Trophoblast cell (in vitro differentiated cells and primary cell): ENCODE data around the gene MYO5B.

Experiments used
- DNase-seq, 2 donors: peaks; one replicate each; pipeline ENCODE4 v3.0.0-alpha.2; 2016
- H2AFZ ChIP-seq: 2 replicates; pipeline ENCODE4 v1.6.1; 2013; ENCODE audit warnings: low read length, moderate library complexity, mild to moderate bottlenecking; ENCODE audit not compliant: insufficient read depth, poor library complexity
- H2AK5ac ChIP-seq: 2 replicates; pipeline ENCODE4 v1.6.1; 2013; ENCODE audit warnings: mild to moderate bottlenecking, low read length
- H2BK120ac ChIP-seq: 2 replicates; pipeline ENCODE4 v1.6.1; 2013; ENCODE audit warnings: low read length, mild to moderate bottlenecking, moderate library complexity; ENCODE audit not compliant: insufficient read depth, poor library complexity
- H2BK12ac ChIP-seq: 2 replicates; pipeline ENCODE4 v1.6.1; 2013; ENCODE audit warnings: mild to moderate bottlenecking, low read length, moderate library complexity
- H2BK5ac ChIP-seq: 2 replicates; pipeline ENCODE4 v1.6.1; 2013; ENCODE audit warnings: low read length, low read depth, moderate library complexity, mild to moderate bottlenecking; ENCODE audit not compliant: poor library complexity
- H3K14ac ChIP-seq: 2 replicates; pipeline ENCODE4 v1.6.1; 2013; ENCODE audit warnings: mild to moderate bottlenecking, low read length
- H3K18ac ChIP-seq: 2 replicates; pipeline ENCODE4 v1.6.1; 2013; ENCODE audit warnings: mild to moderate bottlenecking, low read length
- H3K23ac ChIP-seq: 2 replicates; pipeline ENCODE4 v1.6.1; 2013; ENCODE audit warnings: low read length
- H3K27ac ChIP-seq: 2 replicates; pipeline ENCODE4 v1.5.1; 2013; ENCODE audit warnings: low read depth, mild to moderate bottlenecking, inconsistent platforms, low read length, moderate library complexity
- H3K27me3 ChIP-seq: 2 replicates; pipeline ENCODE4 v1.6.1; 2013; ENCODE audit warnings: inconsistent platforms, mild to moderate bottlenecking, low read length, moderate library complexity; ENCODE audit not compliant: insufficient read depth
- H3K36me3 ChIP-seq, 2 experiments: 1 replicate in 1 of 2; 2 replicates in 1 of 2; pipeline ENCODE4 v1.6.1; 2013; ENCODE audit warnings: low read length in 2 of 2, mild to moderate bottlenecking in 2 of 2, moderate library complexity in 1 of 2; ENCODE audit not compliant: insufficient read depth in 2 of 2, control insufficient read depth in 1 of 2
- H3K4ac ChIP-seq: 2 replicates; pipeline ENCODE4 v1.6.1; 2013; ENCODE audit warnings: low read depth, mild to moderate bottlenecking, low read length, moderate library complexity
- H3K4me1 ChIP-seq, 2 experiments: 1 replicate in 1 of 2; 2 replicates in 1 of 2; pipeline ENCODE4 v1.6.1; 2013; ENCODE audit warnings: low read length in 2 of 2, mild to moderate bottlenecking in 2 of 2, moderate library complexity in 1 of 2; ENCODE audit not compliant: insufficient read depth in 2 of 2, control insufficient read depth in 1 of 2
- H3K4me2 ChIP-seq: 2 replicates; pipeline ENCODE4 v1.6.1; 2013; ENCODE audit warnings: inconsistent platforms, mild to moderate bottlenecking, low read length, moderate library complexity
- H3K4me3 ChIP-seq: 2 replicates; pipeline ENCODE4 v1.5.1; 2013; ENCODE audit warnings: mild to moderate bottlenecking, low read depth, low read length, inconsistent platforms
- H3K79me1 ChIP-seq: one replicate; pipeline ENCODE4 v1.6.1; 2013; ENCODE audit warnings: low read length
- H3K79me2 ChIP-seq: 2 replicates; pipeline ENCODE4 v1.6.1; 2013; ENCODE audit warnings: low read length, mild to moderate bottlenecking; ENCODE audit not compliant: control insufficient read depth, insufficient read depth, poor library complexity
- H3K9ac ChIP-seq: 2 replicates; pipeline ENCODE4 v1.6.1; 2013; ENCODE audit warnings: mild to moderate bottlenecking, low read length
- H3K9me3 ChIP-seq: 2 replicates; pipeline ENCODE4 v1.6.1; 2013; ENCODE audit warnings: low read depth, mild to moderate bottlenecking, control low read depth, inconsistent platforms, low read length; ENCODE audit not compliant: insufficient read depth
- H4K12ac ChIP-seq: 2 replicates; pipeline ENCODE4 v1.6.1; 2013; ENCODE audit warnings: low read depth, mild to moderate bottlenecking, low read length, moderate library complexity
- H4K8ac ChIP-seq: 2 replicates; pipeline ENCODE4 v1.6.1; 2013; ENCODE audit warnings: low read depth, mild to moderate bottlenecking, low read length, moderate library complexity
- H4K91ac ChIP-seq: one replicate; pipeline ENCODE4 v1.6.1; 2013; ENCODE audit warnings: low read depth, mild to moderate bottlenecking, low read length, moderate library complexity
- WGBS: extraction: QIAGEN DNeasy Blood & Tissue Kit; methylation state at CpG from one replicate; pipeline ENCODE4 v1.1.7; 2013; ENCODE audit warnings: missing lambda C conversion rate; ENCODE audit not compliant: insufficient read length, insufficient coverage; ENCODE audit errors: extremely low coverage; 5-methylcytosine and 5-hydroxymethylcytosine counted together

MYO5B gene

GRCh38 chr18:49931179-49931578, 263.8 kb downstream of the MYO5B start:
- Histone ChIP-seq H3K18ac (no peak overlapping the region), H4K91ac (no peak overlapping the region), H2AK5ac (no peak overlapping the region), H3K27me3 (no peaks in the 10 kb centered on the region), H3K4me3 (no peak overlapping the region), H2BK5ac (no peak overlapping the region), H3K9ac (no peak overlapping the region), H2BK120ac (no peak overlapping the region), H4K12ac (no peak overlapping the region), H2AFZ (no peak overlapping the region), H4K8ac (no peak overlapping the region), H3K79me1 (no peaks in the 10 kb centered on the region), H3K9me3 (no peaks in the 10 kb centered on the region), H2BK12ac (no peak overlapping the region), H3K4ac (no peak overlapping the region), H3K36me3 (peaks cover 4 to 8% of the 10 kb centered on the region in 2 experiments), H3K79me2 (no peaks in the 10 kb centered on the region), H3K14ac (no peak overlapping the region), H3K4me1 (no peaks in the 10 kb centered on the region), H3K27ac (no peak overlapping the region), H3K4me2 (no peak overlapping the region), H3K23ac (no peak overlapping the region)
- no CpG with 5 or more reads among the region's 5 CpGs for WGBS
- DNase-seq = no peak

DNA sequence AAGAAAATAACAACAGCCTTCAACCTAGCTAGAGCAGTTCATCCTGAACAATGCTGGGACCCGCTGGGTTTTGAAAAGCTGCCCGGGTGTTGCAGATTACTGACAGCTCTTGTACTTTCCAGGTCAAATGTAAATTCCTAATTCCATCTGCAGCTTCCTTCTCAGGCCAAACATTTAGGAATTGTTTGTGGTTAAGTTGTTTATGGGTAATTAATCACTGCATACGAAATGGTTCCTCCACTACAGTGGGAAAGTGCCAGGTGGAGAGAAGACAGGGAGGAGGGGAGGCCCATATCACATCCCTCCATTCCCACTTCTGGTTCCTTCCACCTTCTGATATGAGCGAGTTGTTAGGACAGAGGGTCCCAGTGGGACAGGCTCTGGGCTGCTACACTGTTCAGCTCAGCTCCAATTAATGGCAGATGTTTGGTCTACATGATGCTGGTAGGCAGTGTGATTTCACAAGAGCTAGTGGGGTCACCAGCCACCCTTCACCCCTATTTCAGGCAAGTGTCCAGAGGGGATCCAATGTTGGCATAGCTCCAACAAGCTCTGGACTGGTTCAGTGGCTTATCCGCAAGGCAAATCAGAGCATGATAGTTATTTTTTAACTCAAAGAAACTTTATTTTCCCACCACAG, 268.7 kb downstream of the MYO5B start:
- H3K14ac ChIP-seq = no peak overlapping the region
- no peak for DNase-seq
- no peak overlapping the region for H2AK5ac ChIP-seq
- no peak overlapping the region for H3K4me3 ChIP-seq
- no peak overlapping the region for H3K18ac ChIP-seq
- H2AFZ ChIP-seq = no peak overlapping the region
- H4K91ac ChIP-seq = no peak overlapping the region
- no peaks in the 10 kb centered on the region for H3K9me3 ChIP-seq
- H3K9ac ChIP-seq = no peak overlapping the region
- H3K4me2 ChIP-seq = no peak overlapping the region
- no peaks in the 10 kb centered on the region for H3K27me3 ChIP-seq
- no peak overlapping the region for H2BK5ac ChIP-seq
- H4K12ac ChIP-seq = no peak overlapping the region
- H3K79me2 ChIP-seq = no peaks in the 10 kb centered on the region
- no peak overlapping the region for H3K4ac ChIP-seq
- WGBS = no CpG with 5 or more reads among the region's 5 CpGs
- H3K36me3 ChIP-seq = no peaks in the 10 kb centered on the region
- H3K23ac ChIP-seq = no peak overlapping the region
- H2BK120ac ChIP-seq = no peak overlapping the region
- H3K27ac ChIP-seq = no peak overlapping the region
- no peaks in the 10 kb centered on the region for H3K79me1 ChIP-seq
- H4K8ac ChIP-seq = no peak overlapping the region
- no peak overlapping the region for H2BK12ac ChIP-seq
- H3K4me1 ChIP-seq = no peaks in the 10 kb centered on the region

DNA sequence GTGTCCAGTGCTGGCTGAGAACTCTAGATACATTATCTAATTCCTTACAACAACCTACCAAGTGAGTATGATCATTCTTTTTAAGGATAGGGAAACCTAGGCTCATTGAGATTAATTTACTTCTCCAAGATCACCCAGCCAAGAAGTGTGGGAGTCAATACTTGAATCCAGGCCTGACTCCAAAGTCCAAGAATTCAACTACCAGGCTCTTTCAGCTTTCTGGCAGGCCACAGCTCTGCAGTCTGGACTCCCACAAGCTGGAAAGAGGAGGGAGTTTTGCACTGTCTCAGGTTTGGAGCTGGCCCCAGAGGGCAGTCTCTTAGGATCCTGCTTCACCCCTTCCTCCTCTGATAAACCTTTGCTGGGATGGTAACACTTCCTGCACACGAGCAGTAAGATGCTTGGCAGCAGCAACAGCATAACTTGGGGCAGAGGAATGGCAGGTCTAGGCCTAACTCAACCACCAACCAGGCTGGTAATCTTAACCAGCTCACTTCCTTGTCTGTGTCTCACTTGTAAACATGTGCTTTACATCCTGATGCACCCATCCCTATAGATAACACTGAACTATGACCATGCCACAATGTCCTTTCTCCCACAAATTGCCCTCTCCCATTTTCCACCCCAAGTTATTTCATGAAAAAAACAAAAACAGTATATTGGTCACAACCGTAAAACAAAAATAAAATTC, 270.5 kb downstream of the MYO5B start:
- Histone ChIP-seq H3K14ac (no peak overlapping the region), H3K27me3 (no peaks in the 10 kb centered on the region), H3K36me3 (no peaks in the 10 kb centered on the region), H4K91ac (no peak overlapping the region), H3K9ac (no peak overlapping the region), H4K8ac (no peak overlapping the region), H3K4me1 (peaks cover 3 to 5% of the 10 kb centered on the region in 2 experiments), H3K4me3 (no peak overlapping the region), H3K79me1 (no peaks in the 10 kb centered on the region), H4K12ac (no peak overlapping the region), H2AFZ (no peak overlapping the region), H3K79me2 (no peaks in the 10 kb centered on the region), H3K4me2 (no peak overlapping the region), H3K23ac (no peak overlapping the region), H2AK5ac (no peak overlapping the region), H2BK5ac (no peak overlapping the region), H3K27ac (no peak overlapping the region), H3K9me3 (no peaks in the 10 kb centered on the region), H3K4ac (no peak overlapping the region), H2BK120ac (no peak overlapping the region), H2BK12ac (no peak overlapping the region), H3K18ac (no peak overlapping the region)
- no peak for DNase-seq
- WGBS = no CpG with 5 or more reads among the region's 2 CpGs

DNA sequence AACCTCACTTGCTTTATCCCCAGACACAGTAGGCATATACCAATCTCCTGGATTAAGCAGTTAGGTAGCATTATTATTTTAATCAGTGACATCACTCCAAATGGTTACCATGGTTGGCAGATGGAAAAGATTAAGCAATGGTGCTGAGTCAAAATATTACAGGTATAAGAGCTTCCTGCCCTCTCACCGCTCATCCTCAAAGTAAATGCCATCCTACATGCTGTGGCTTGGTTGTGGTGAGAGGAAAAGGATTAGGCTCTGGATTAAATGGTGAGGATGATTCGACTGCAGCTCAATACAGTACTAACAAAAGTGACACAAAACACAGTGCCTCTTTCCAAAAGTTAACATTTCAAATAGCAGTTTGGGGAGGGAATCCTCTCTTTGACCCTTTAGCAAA, 272.7 kb downstream of the MYO5B start:
- Histone ChIP-seq H3K4me2 (no peak overlapping the region), H2BK120ac (no peak overlapping the region), H3K9me3 (no peaks in the 10 kb centered on the region), H2BK5ac (no peak overlapping the region), H3K27me3 (no peaks in the 10 kb centered on the region), H3K4me1 (peaks cover 3 to 5% of the 10 kb centered on the region in 2 experiments), H3K4ac (no peak overlapping the region), H3K9ac (no peak overlapping the region), H4K12ac (no peak overlapping the region), H3K79me1 (no peaks in the 10 kb centered on the region), H2AFZ (no peak overlapping the region), H3K36me3 (peaks cover 2% of the 10 kb centered on the region in 2 experiments), H3K27ac (no peak overlapping the region), H3K23ac (no peak overlapping the region), H4K8ac (no peak overlapping the region), H4K91ac (no peak overlapping the region), H3K4me3 (no peak overlapping the region), H2BK12ac (no peak overlapping the region), H3K79me2 (no peaks in the 10 kb centered on the region), H2AK5ac (no peak overlapping the region), H3K18ac (no peak overlapping the region), H3K14ac (no peak overlapping the region)
- no CpG with 5 or more reads among the region's 2 CpGs for WGBS
- DNase-seq = no peak
